GM12892 (cell line): ENCODE measurements around the gene GPR157. TPM values are rescaled to one million over a fixed set of nuclear protein-coding genes. Genes with fewer than 3 reads are reported as not detected.

Source experiments
- DNase-seq: peaks from one replicate; pipeline ENCODE4 v3.0.0; 2011; ENCODE audit not compliant: insufficient read length
- FAIRE-seq: peaks from 2 replicates; lab custom pipeline; 2011; peaks lifted over from hg19 to GRCh38; lab: Jason Lieb, UNC
- POLR2A ChIP-seq: IDR thresholded peaks from 2 replicates; pipeline ENCODE4 v1.6.1; 2011; ENCODE audit warnings: low read depth, low read length, control low read depth
- POLR2AphosphoS5 ChIP-seq: IDR thresholded peaks from 2 replicates; pipeline ENCODE4 v1.6.1; 2011; ENCODE audit warnings: low read depth, low read length, control low read depth
- TAF1 ChIP-seq: IDR thresholded peaks from 2 replicates; pipeline ENCODE4 v1.6.1; 2011; ENCODE audit warnings: low read depth, mild to moderate bottlenecking, control low read depth, low read length, borderline replicate concordance
- polyA plus RNA-seq: library from polyadenylated mRNA; unstranded; fragments of >200 nt; gene quantifications from one replicate; pipeline ENCODE4 v1.2.1, GENCODE V29; 2012; ENCODE audit warnings: missing spikeins, inconsistent platforms; ENCODE audit not compliant: missing spikeins

The GPR157 gene
- polyA plus RNA-seq, result 7.4 TPM

DNA sequence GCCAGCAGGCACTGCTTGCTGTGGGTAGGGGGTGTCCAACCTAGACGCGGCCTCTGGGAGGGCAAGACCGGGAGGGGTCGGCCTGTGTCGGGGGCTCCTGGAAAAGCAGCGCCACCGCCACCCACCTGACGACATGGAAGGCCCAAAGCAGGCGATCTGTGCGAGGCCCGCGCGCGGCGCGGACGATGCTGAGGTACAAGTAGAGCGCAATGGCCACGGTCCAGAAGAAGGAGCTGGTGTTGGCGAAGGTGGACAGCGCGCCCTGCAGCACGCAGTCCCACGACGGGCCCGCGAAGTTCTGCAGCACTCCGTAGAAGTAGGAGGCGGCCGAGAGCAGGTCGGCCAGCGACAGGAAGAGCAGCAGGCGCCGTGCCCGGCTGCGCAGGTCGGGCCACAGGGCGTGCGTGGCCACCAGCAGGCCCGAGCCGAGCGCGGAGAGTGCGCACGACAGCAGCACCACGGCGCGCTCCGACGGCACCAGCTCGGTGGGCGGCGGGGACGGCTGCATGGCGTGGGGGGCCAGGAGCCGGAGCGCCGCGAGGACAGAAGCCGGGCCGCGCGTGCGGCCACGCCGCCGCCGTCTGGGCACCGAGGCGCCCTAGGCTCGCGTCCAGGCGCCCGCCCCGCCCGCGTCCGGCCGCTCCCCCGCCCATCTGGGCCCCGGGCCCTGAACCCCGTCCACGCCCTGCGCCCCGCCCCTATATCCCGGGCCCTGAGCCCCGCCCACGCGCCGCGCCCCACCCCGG, at the start of gene GPR157:
Gene GPR157 (minus strand): TSS at position 583 of the 746 bp plus-strand sequence. CDS start 75 bp downstream, at position 508.
- DNase-seq (peak; percentile 95), FAIRE-seq (peak; percentile 92)
- TF ChIP-seq POLR2A (peak; percentile 43; the same call in 1 of the 2 replicates), TAF1 (no peak)

DNA sequence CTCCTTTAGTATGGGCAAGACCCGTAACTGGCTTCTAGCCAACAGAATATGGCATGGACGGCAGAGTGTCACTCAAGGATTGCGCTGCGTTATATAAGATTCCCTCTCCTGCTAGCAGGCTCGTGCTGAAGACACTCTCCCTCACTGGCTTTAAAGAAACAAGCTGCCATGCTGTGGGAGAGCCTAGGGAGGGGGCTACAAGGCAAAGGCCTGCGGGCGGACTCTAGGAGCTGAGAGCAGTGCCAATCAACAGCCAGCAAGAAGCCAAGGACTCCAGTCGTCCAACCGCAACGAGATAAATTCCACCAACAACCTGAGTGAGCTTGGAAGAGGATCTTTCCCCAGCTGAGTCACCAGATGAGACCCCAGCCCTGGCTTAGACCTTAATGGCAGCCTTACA, 45.9 kb upstream of the GPR157 start:
- no peak for FAIRE-seq
- DNase-seq, result no peak
- TF ChIP-seq POLR2AphosphoS5 (no peak), TAF1 (no peak), POLR2A (no peak; the same call in 1 of the 2 replicates)

- no peak for TF ChIP-seq POLR2A
- TF ChIP-seq POLR2AphosphoS5, result no peak
- no peak for TF ChIP-seq TAF1
- DNase-seq (no peak), FAIRE-seq (no peak)
Observed at GRCh38 chr1:9174243-9174642, 45.3 kb upstream of the GPR157 start.

- FAIRE-seq, result no peak
- no peak for DNase-seq
- TF ChIP-seq TAF1 (no peak), POLR2AphosphoS5 (no peak), POLR2A (no peak)
Observed at GRCh38 chr1:9169601-9170137, 40.8 kb upstream of the GPR157 start.

DNA sequence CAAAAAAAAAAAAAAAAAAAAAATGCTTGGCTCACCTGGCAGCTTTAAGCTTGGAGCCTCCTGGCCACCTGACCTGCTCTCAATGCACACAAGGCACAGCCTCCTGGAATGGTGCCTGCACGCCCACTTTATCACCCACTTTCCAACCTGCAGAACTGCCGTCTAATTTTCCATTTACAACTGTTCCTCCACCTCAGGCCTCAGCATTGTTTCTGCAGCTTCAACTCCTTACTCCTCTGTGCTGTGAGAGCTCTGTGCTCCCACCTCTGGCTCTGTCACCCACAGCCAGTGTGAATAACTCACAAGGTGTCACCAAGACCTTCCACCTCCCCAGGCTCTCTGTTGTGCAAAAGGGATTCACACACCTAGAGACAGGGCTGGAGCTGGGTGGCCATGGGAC, 38.7 kb upstream of the GPR157 start:
- DNase-seq (no peak), FAIRE-seq (no peak)
- TF ChIP-seq POLR2AphosphoS5 (no peak), TAF1 (no peak), POLR2A (no peak)

GRCh38 chr1:9166289-9167235, 37.7 kb upstream of the GPR157 start:
- no peak for TF ChIP-seq TAF1
- TF ChIP-seq POLR2A, result no peak
- no peak for TF ChIP-seq POLR2AphosphoS5
- FAIRE-seq, result no peak
- no peak for DNase-seq

GRCh38 chr1:9165396-9165795, 36.5 kb upstream of the GPR157 start:
- FAIRE-seq, result no peak
- no peak for DNase-seq

GRCh38 chr1:9164919-9165318, 36.0 kb upstream of the GPR157 start:
- FAIRE-seq (peak; percentile 83), DNase-seq (no peak)
- TF ChIP-seq TAF1, result no peak
- TF ChIP-seq POLR2A, result 0 out of 2 replicates have a peak, but pooled peaks have one; percentile 15

More at GRCh38 chr1:9165396-9165795, 36.5 kb upstream of the GPR157 start:
- TF ChIP-seq POLR2A, result no peak

GRCh38 chr1:9164532-9164900, 35.6 kb upstream of the GPR157 start:
- TF ChIP-seq POLR2A, result no peak
- no peak for DNase-seq
- peak; percentile 38 for FAIRE-seq

DNA sequence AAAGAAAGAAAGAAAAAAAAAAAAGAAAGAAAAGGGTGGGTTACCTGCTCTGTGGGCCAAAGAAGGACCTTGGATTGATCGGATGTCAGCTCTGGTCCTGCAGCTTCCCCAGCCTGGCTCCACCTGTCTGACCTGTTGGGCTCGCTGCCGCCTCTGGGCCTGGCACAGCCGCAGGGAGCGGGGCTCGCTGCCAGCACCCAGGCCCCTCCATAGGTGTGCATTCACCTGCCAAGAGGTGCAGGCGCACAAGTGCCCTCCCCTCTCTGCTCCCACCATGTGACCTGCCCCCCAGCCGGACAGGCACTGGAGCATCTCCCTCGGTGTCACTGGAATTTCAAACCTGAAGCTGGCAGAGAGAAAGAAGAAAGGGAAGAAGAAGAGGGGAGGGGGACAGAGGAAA, 33.1 kb upstream of the GPR157 start:
- TF ChIP-seq POLR2A (no peak), TAF1 (no peak), POLR2AphosphoS5 (no peak)
- DNase-seq (no peak), FAIRE-seq (no peak)

DNA sequence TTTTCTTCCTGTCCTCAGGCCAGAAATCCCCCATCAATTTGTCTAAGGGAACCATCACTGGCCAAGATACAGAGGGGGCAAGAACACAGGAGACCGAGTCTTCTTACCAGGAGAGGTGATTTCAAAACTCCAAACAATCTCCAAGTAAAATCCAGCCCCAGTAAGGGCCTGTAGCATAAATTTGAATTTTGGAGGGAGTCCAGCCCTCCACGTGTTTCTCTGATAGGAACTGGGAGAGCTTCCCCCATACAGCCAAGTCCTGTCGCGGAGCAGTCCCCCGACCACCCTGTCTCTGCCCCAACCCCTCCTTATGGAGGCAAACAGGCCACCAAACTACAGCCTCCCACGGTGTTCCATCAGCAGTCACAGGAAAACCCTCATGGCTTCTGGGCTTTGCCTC, 32.4 kb upstream of the GPR157 start:
- no peak for FAIRE-seq

GRCh38 chr1:9160079-9160717, 31.3 kb upstream of the GPR157 start:
- no peak for FAIRE-seq
- DNase-seq, result no peak
- no peak for TF ChIP-seq POLR2A
- no peak for TF ChIP-seq POLR2AphosphoS5
- no peak for TF ChIP-seq TAF1

More for the DNA sequence above, 32.4 kb upstream of the GPR157 start:
- no peak for DNase-seq
- TF ChIP-seq TAF1, result no peak
- TF ChIP-seq POLR2A, result no peak
- TF ChIP-seq POLR2AphosphoS5, result no peak
